Sciatic nerve (tissue), 2 donors: Measurements from ENCODE around the gene MICAL2. TPM values are rescaled to one million over a fixed set of nuclear protein-coding genes. Genes with fewer than 3 reads are reported as not detected.

ENCODE experiments used
- ATAC-seq: fragments of 200-7000 bp; cut with Tn5 transposase; one replicate; pipeline ENCODE4 v1.9.1; 2020; ENCODE audit warnings: mild to moderate bottlenecking, moderate library complexity
- DNase-seq: peaks from one replicate; pipeline ENCODE4 v3.0.0-alpha.2; 2020; ENCODE audit warnings: low spot score
- intact Hi-C: fragments of 100-400 bp; cut with DNase I; formaldehyde crosslinking; loops from one replicate; pipeline ENCODE4 v1.14.2; 2022
- total RNA-seq: library from RNA; stranded (reverse); fragmentation: NEBNext Ultra II Directional; extraction: Animal tissue kit (Norgen Biotek cat#: 25700); gene quantifications from one replicate; pipeline ENCODE4 v1.2.1, GENCODE V29; 2021
- donor health status: DM: no; HTN: no; CAD: no.
- donor health status: DM: no; HTN: no; CAD: no.

Gene MICAL2
- total RNA-seq, 1 donor from 2014 or later = 92.4 TPM

- DNase-seq = no peak
- ATAC-seq = no peak
Observed at GRCh38 chr11:12161137-12161536, 50.7 kb downstream of the MICAL2 start.

GRCh38 chr11:12161603-12162350 lies 51.4 kb downstream of the MICAL2 start:
- intact Hi-C loops = no loop called here
- ATAC-seq (no peak), DNase-seq (no peak)

More at GRCh38 chr11:12161137-12161536, 50.7 kb downstream of the MICAL2 start:
- intact Hi-C loops = no loop called here

- intact Hi-C loops = no loop called here
Observed at GRCh38 chr11:12162652-12163051, 52.3 kb downstream of the MICAL2 start.

GRCh38 chr11:12163181-12163941 lies 53.0 kb downstream of the MICAL2 start:
- DNase-seq = no peak
- intact Hi-C loops = no loop called here
- no peak for ATAC-seq

More at GRCh38 chr11:12162652-12163051, 52.3 kb downstream of the MICAL2 start:
- DNase-seq (no peak), ATAC-seq (no peak)

GRCh38 chr11:12164061-12165014 lies 53.9 kb downstream of the MICAL2 start:
- no peak for ATAC-seq
- DNase-seq = no peak
- intact Hi-C loops = no loop called here

- intact Hi-C loops = no loop called here
- DNase-seq (no peak), ATAC-seq (no peak)
Observed at GRCh38 chr11:12165237-12165875, 55.0 kb downstream of the MICAL2 start.

GRCh38 chr11:12166299-12167060 lies 56.1 kb downstream of the MICAL2 start:
- intact Hi-C loops = no loop called here
- DNase-seq (no peak), ATAC-seq (no peak)

GRCh38 chr11:12167061-12168000 lies 56.9 kb downstream of the MICAL2 start:
- intact Hi-C loops = no loop called here
- ATAC-seq (no peak), DNase-seq (no peak)

- DNase-seq = no peak
- intact Hi-C loops = no loop called here
- no peak for ATAC-seq
Observed at GRCh38 chr11:12168114-12168513, 57.7 kb downstream of the MICAL2 start.

GRCh38 chr11:12169822-12170221 lies 59.4 kb downstream of the MICAL2 start:
- ATAC-seq (no peak), DNase-seq (no peak)
- intact Hi-C loops = no loop called here

- intact Hi-C loops = no loop called here
- ATAC-seq (no peak), DNase-seq (no peak)
Observed at GRCh38 chr11:12170501-12170900, 60.1 kb downstream of the MICAL2 start.

GRCh38 chr11:12170984-12171383 lies 60.6 kb downstream of the MICAL2 start:
- intact Hi-C loops = no loop called here
- ATAC-seq (peak; percentile 92), DNase-seq (peak; percentile 78)

GRCh38 chr11:12171921-12172320 lies 61.5 kb downstream of the MICAL2 start:
- DNase-seq (no peak), ATAC-seq (no peak)
- intact Hi-C loops = no loop called here

GRCh38 chr11:12172493-12173013 lies 62.2 kb downstream of the MICAL2 start:
- DNase-seq (no peak), ATAC-seq (no peak)
- intact Hi-C loops = no loop called here

GRCh38 chr11:12173111-12173510 lies 62.7 kb downstream of the MICAL2 start:
- intact Hi-C loops = no loop called here
- no peak for ATAC-seq

GRCh38 chr11:12174128-12174476 lies 63.7 kb downstream of the MICAL2 start:
- intact Hi-C loops = no loop called here
- DNase-seq (no peak), ATAC-seq (no peak)

More at GRCh38 chr11:12173111-12173510, 62.7 kb downstream of the MICAL2 start:
- no peak for DNase-seq
